IMR-90 (cell line): Measurements from ENCODE around the gene ZBTB22. TPM values are rescaled to one million over a fixed set of nuclear protein-coding genes. Genes with fewer than 3 reads are reported as not detected.

ENCODE experiments used
- ATAC-seq: fragments of 200-7000 bp; cut with Tn5 transposase; 2 replicates; pipeline ENCODE4 v1.9.1; 2020; ENCODE audit warnings: low read depth, mild to moderate bottlenecking, moderate library complexity
- BruUV-seq: library from RNA; stranded (reverse); fragments of 400-500 nt; replicated peaks from 2 replicates; lab custom pipeline; 2021; lab: Mats Ljungman, UMichigan
- CTCF ChIA-PET: fragments of 300-600 bp; formaldehyde crosslinking; extraction: SDS; loops from one replicate; lab custom pipeline; 2021; ENCODE audit warnings: antibody characterized with exemption; lab: Yijun Ruan, JAX
- POLR2A ChIA-PET: fragments of 300-600 bp; sonication (Branson Sonifier 250); formaldehyde crosslinking; loops from one replicate; lab custom pipeline; 2022; ENCODE audit warnings: antibody characterized with exemption; ENCODE audit not compliant: unreplicated experiment; lab: Charles Lee
- DNase-seq: peaks from one replicate; pipeline ENCODE4 v3.0.0; 2013
- H2AFZ ChIP-seq: replicated peaks from 2 replicates; pipeline ENCODE3; 2013; ENCODE audit warnings: low read length, mild to moderate bottlenecking; ENCODE audit not compliant: poor library complexity
- H2AK5ac ChIP-seq: 2 replicates; pipeline ENCODE4 v1.6.1; 2013; ENCODE audit warnings: low read depth, low read length, inconsistent platforms
- H2AK9ac ChIP-seq: replicated peaks from 2 replicates; pipeline ENCODE3; 2013; ENCODE audit warnings: mild to moderate bottlenecking, low read depth, low read length, moderate library complexity; ENCODE audit not compliant: poor library complexity
- H2BK120ac ChIP-seq: 2 replicates; pipeline ENCODE4 v1.6.1; 2013; ENCODE audit warnings: low read depth, low read length, inconsistent platforms
- H2BK15ac ChIP-seq: 3 replicates; pipeline ENCODE4 v1.6.1; 2013; ENCODE audit warnings: low read depth, low read length, inconsistent platforms
- H2BK20ac ChIP-seq: 2 replicates; pipeline ENCODE4 v1.6.1; 2013; ENCODE audit warnings: low read depth, mild to moderate bottlenecking, inconsistent platforms, low read length, moderate library complexity
- H2BK5ac ChIP-seq: 2 replicates; pipeline ENCODE4 v1.6.1; 2013; ENCODE audit warnings: mild to moderate bottlenecking, low read depth, low read length, inconsistent platforms; ENCODE audit not compliant: poor library complexity, severe bottlenecking
- H3K14ac ChIP-seq: replicated peaks from 2 replicates; pipeline ENCODE4 v1.6.1; 2013; ENCODE audit warnings: low read depth, low read length, inconsistent platforms
- H3K18ac ChIP-seq: 2 replicates; pipeline ENCODE4 v1.6.1; 2013; ENCODE audit warnings: low read depth, low read length, control low read depth
- H3K23ac ChIP-seq: 2 replicates; pipeline ENCODE4 v1.6.1; 2013; ENCODE audit warnings: low read depth, low read length, inconsistent platforms
- H3K27ac ChIP-seq: 2 replicates; pipeline ENCODE4 v1.5.1; 2013; ENCODE audit warnings: mild to moderate bottlenecking, control low read depth, low read length; ENCODE audit not compliant: insufficient read depth
- H3K27me3 ChIP-seq: 2 replicates; pipeline ENCODE4 v1.6.1; 2013; ENCODE audit warnings: low read length; ENCODE audit not compliant: control insufficient read depth, insufficient read depth
- H3K36me3 ChIP-seq: 2 replicates; pipeline ENCODE4 v1.6.1; 2013; ENCODE audit warnings: low read length, mixed read lengths; ENCODE audit not compliant: control insufficient read depth, insufficient read depth
- H3K4ac ChIP-seq: 2 replicates; pipeline ENCODE4 v1.6.1; 2013; ENCODE audit warnings: low read depth, low read length, inconsistent platforms
- H3K4me1 ChIP-seq: 2 replicates; pipeline ENCODE4 v1.6.1; 2013; ENCODE audit warnings: low read length, mixed read lengths; ENCODE audit not compliant: control insufficient read depth, insufficient read depth
- H3K4me2 ChIP-seq: 2 replicates; pipeline ENCODE4 v1.6.1; 2013; ENCODE audit warnings: low read depth, mild to moderate bottlenecking, control low read depth, low read length, moderate library complexity
- H3K4me3 ChIP-seq: 2 replicates; pipeline ENCODE4 v1.5.1; 2013; ENCODE audit warnings: low read depth, mild to moderate bottlenecking, control low read depth, low read length, moderate library complexity; ENCODE audit not compliant: insufficient read depth
- H3K56ac ChIP-seq: 2 replicates; pipeline ENCODE4 v1.6.1; 2013; ENCODE audit warnings: low read length, inconsistent platforms; ENCODE audit not compliant: insufficient read depth; ENCODE audit errors: extremely low read depth
- H3K79me1 ChIP-seq, 2 experiments: 2 replicates each; pipeline ENCODE4 v1.6.1; 2013; ENCODE audit warnings: low read length in 2 of 2, inconsistent platforms in 1 of 2, low read depth in 1 of 2
- H3K9ac ChIP-seq: 2 replicates; pipeline ENCODE4 v1.6.1; 2013; ENCODE audit warnings: low read depth, low read length, control low read depth
- H3K9me1 ChIP-seq: 2 replicates; pipeline ENCODE4 v1.6.1; 2013; ENCODE audit warnings: low read length, inconsistent platforms; ENCODE audit not compliant: insufficient read depth
- H3K9me3 ChIP-seq: 2 replicates; pipeline ENCODE4 v1.6.1; 2013; ENCODE audit warnings: low read length; ENCODE audit not compliant: control insufficient read depth, insufficient read depth
- H4K20me1 ChIP-seq: 2 replicates; pipeline ENCODE4 v1.6.1; 2013; ENCODE audit warnings: low read length, inconsistent platforms; ENCODE audit not compliant: insufficient read depth
- H4K5ac ChIP-seq: 2 replicates; pipeline ENCODE4 v1.6.1; 2013; ENCODE audit warnings: mild to moderate bottlenecking, low read depth, low read length, control low read depth
- H4K8ac ChIP-seq, 2 experiments: 2 replicates each; pipeline ENCODE4 v1.6.1; 2013; ENCODE audit warnings: low read depth in 2 of 2, low read length in 2 of 2, control low read depth in 1 of 2, inconsistent platforms in 1 of 2
- H4K91ac ChIP-seq: 2 replicates; pipeline ENCODE4 v1.6.1; 2013; ENCODE audit warnings: low read depth, low read length, inconsistent platforms; ENCODE audit not compliant: insufficient read depth
- MXI1 ChIP-seq: IDR thresholded peaks from 2 replicates; pipeline ENCODE4 v1.6.1; 2012; ENCODE audit warnings: low read depth, mild to moderate bottlenecking, low read length, moderate library complexity, borderline replicate concordance
- WGBS, 2 experiments: methylation state at CpG; one replicate each; pipeline versions ENCODE4 v1.1.5 to v1.1.7; 2013; ENCODE audit warnings: missing lambda C conversion rate in 2 of 2; ENCODE audit not compliant: insufficient read length in 1 of 2; ENCODE audit errors: extremely low coverage in 2 of 2; 5-methylcytosine and 5-hydroxymethylcytosine counted together
- dilution Hi-C: fragments of 300-500 bp; cut with HindIII; formaldehyde crosslinking; loops from one replicate; pipeline ENCODE4 v1.14.3; 2018; ENCODE audit warnings: low sequenced_read_pairs; ENCODE audit not compliant: unreplicated experiment
- in situ Hi-C: fragments of 300-500 bp; cut with MboI; formaldehyde crosslinking; loops from 3 replicates; pipeline ENCODE4 v1.14.3; 2019; ENCODE audit warnings: low sequenced_read_pairs, inconsistent platforms, mixed read lengths
- intact Hi-C: fragments of 100-400 bp; cut with micrococcal nuclease; formaldehyde crosslinking; loops from 2 replicates; pipeline ENCODE4 v1.10.0; 2022
- polyA plus RNA-seq, 3 experiments: library from polyadenylated mRNA; depleted of rRNA; stranded (reverse); fragments of >200 nt; gene quantifications; 2 replicates each; pipeline ENCODE4 v1.2.3, GENCODE V29; 2012; ENCODE audit warnings: low replicate concordance in 1 of 3
- total RNA-seq: library from RNA; depleted of rRNA; stranded (reverse); fragments of >200 nt; gene quantifications from 2 replicates; pipeline ENCODE4 v1.2.3, GENCODE V29; 2012

Gene ZBTB22
- total and polyA plus RNA-seq, 2 of the 4 experiments (the other 2 are of a cell fraction) = 6.8 to 13.0 TPM

GRCh38 chr6:33321227-33321626, 3.7 kb upstream of the ZBTB22 start:
- H3K56ac ChIP-seq = no peak overlapping the region
- no peak overlapping the region for H3K4me3 ChIP-seq
- in situ Hi-C loops = no loop called here
- H2AK9ac ChIP-seq = peak overlapping the region; percentile 98
- H3K27ac ChIP-seq = peak overlapping the region; percentile 88
- H4K91ac ChIP-seq = peak overlapping the region; percentile 79
- CTCF ChIA-PET = no interaction called here
- ATAC-seq = no peak
- H3K14ac ChIP-seq = peak overlapping the region; percentile 82; the same call in 1 of the 2 replicates
- intact Hi-C loops = no loop called here
- H2BK15ac ChIP-seq = peak overlapping the region; percentile 90; the same call in 1 of the 3 replicates
- peaks cover 17% of the 10 kb centered on the region for H3K9me1 ChIP-seq
- H3K9ac ChIP-seq = peak overlapping the region; percentile 98
- peaks cover 10% of the 10 kb centered on the region for H4K20me1 ChIP-seq
- no peak for TF ChIP-seq MXI1
- peak overlapping the region; percentile 44; the same call in 1 of the 2 replicates for H4K5ac ChIP-seq
- H3K4ac ChIP-seq = peak overlapping the region; percentile 94
- DNase-seq = no peak
- BruUV-seq = no TSS peak
- no peaks in the 10 kb centered on the region for H3K9me3 ChIP-seq
- H3K4me1 ChIP-seq = peaks cover 31% of the 10 kb centered on the region
- H3K18ac ChIP-seq = 0 out of 2 replicates have a peak overlapping the region, but pooled peaks have one; percentile 49
- peak overlapping the region; percentile 93 for H2BK120ac ChIP-seq
- peak overlapping the region; percentile 56 for H2AFZ ChIP-seq
- POLR2A ChIA-PET = interaction anchor here (0.6 to 1.0 kb wide), 2 partner anchors 339 to 349 kb away, joined by 4 read pairs; no protein-coding TSS in a partner anchor
- H2AK5ac ChIP-seq = peak overlapping the region; percentile 99
- peak overlapping the region; percentile 97; the same call in 1 of the 2 replicates for H3K4me2 ChIP-seq
- dilution Hi-C loops = no loop called here
- H3K27me3 ChIP-seq = no peaks in the 10 kb centered on the region
- H2BK5ac ChIP-seq = peak overlapping the region; percentile 97
- H3K79me1 ChIP-seq = peaks cover 30 to 51% of the 10 kb centered on the region in 2 experiments
- H4K8ac ChIP-seq = peak overlapping the region; percentile 79 to 93; a peak in 3 of 4 replicates
- H2BK20ac ChIP-seq = no peak overlapping the region; the same call in 1 of the 2 replicates
- H3K36me3 ChIP-seq = peaks cover 26% of the 10 kb centered on the region
- WGBS, 2 experiments = 75% methylated on average over 6 of the region's 9 CpGs; no CpG with 5 or more reads in 1 of the 2 experiments
- peak overlapping the region; percentile 43; the same call in 1 of the 2 replicates for H3K23ac ChIP-seq
